NB4 (cell line): ENCODE measurements around the gene DAAM1.

Experiments used
- POLR2A ChIP-seq: IDR thresholded peaks from 2 replicates; pipeline ENCODE4 v1.6.1; 2011; ENCODE audit warnings: mild to moderate bottlenecking; ENCODE audit not compliant: insufficient read length; ENCODE audit errors: extremely low read depth
- TF ChIP-seq, protein P1 (sequence below): IDR thresholded peaks from one replicate; pipeline ENCODE4 v1.5.1; 2012; ENCODE audit warnings: low read depth, low read length

DNA sequence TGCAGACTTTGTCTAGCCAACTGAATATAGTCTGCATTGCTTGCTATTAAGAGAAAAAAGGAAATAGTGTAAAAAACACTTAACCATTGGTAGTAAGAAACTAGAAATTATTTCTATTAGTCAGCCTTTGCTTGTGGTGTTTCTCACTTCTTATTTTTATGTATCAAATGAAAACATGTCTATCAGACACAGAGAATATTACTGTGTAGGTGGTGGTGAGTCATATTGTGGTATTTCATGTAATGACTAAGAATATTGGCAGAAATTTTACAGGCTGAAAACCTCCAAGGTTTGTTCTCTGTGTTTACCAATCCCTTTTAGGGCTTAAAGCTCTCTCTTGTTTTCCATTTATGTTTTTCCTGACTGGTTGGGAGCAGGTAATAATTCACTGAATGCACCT lies 87.2 kb downstream of the DAAM1 start:
- TF ChIP-seq POLR2A = no peak
- TF ChIP-seq, protein P1, sequence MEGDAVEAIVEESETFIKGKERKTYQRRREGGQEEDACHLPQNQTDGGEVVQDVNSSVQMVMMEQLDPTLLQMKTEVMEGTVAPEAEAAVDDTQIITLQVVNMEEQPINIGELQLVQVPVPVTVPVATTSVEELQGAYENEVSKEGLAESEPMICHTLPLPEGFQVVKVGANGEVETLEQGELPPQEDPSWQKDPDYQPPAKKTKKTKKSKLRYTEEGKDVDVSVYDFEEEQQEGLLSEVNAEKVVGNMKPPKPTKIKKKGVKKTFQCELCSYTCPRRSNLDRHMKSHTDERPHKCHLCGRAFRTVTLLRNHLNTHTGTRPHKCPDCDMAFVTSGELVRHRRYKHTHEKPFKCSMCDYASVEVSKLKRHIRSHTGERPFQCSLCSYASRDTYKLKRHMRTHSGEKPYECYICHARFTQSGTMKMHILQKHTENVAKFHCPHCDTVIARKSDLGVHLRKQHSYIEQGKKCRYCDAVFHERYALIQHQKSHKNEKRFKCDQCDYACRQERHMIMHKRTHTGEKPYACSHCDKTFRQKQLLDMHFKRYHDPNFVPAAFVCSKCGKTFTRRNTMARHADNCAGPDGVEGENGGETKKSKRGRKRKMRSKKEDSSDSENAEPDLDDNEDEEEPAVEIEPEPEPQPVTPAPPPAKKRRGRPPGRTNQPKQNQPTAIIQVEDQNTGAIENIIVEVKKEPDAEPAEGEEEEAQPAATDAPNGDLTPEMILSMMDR = no peak
